VCaP (cell line): ENCODE results near the gene SLC25A47.

Experiments used
- H3K27ac ChIP-seq: fragments of 450-650 bp; 2 replicates; pipeline ENCODE4 v1.5.1; 2017
- CTCF ChIP-seq: fragments of 450-650 bp; conservative IDR thresholded peaks from 2 replicates; pipeline ENCODE4 v1.5.1; 2017; ENCODE audit warnings: mild to moderate bottlenecking, moderate library complexity

The SLC25A47 gene

GRCh38 chr14:100297320-100298300 lies 25.5 kb upstream of the SLC25A47 start:
- no peak for TF ChIP-seq CTCF
- peak overlapping the region; percentile 22; the same call in 1 of the 2 replicates for H3K27ac ChIP-seq

- H3K27ac ChIP-seq: no peak overlapping the region
- no peak for TF ChIP-seq CTCF
Measured at GRCh38 chr14:100298551-100299237, 24.4 kb upstream of the SLC25A47 start.

GRCh38 chr14:100299238-100299560 lies 23.9 kb upstream of the SLC25A47 start:
- no peak for TF ChIP-seq CTCF
- no peak overlapping the region for H3K27ac ChIP-seq

- TF ChIP-seq CTCF: no peak
- peak overlapping the region; percentile 86 for H3K27ac ChIP-seq
Measured at GRCh38 chr14:100302616-100303015, 20.5 kb upstream of the SLC25A47 start.

- peak; percentile 59 for TF ChIP-seq CTCF
- H3K27ac ChIP-seq: peak overlapping the region; percentile 86
Measured at GRCh38 chr14:100303179-100303578, 20.0 kb upstream of the SLC25A47 start.

GRCh38 chr14:100303925-100304324 lies 19.2 kb upstream of the SLC25A47 start:
- no peak for TF ChIP-seq CTCF
- H3K27ac ChIP-seq: peak overlapping the region; percentile 86

- H3K27ac ChIP-seq: peak overlapping the region; percentile 86
- no peak for TF ChIP-seq CTCF
Measured at GRCh38 chr14:100304825-100305323, 18.3 kb upstream of the SLC25A47 start.
